Lower leg skin (tissue), 3 donors: ENCODE data around the gene STAG1.

Experiments
- POLR2A ChIP-seq, 2 donors: fragments of 450-650 bp; IDR thresholded peaks; one replicate each; pipeline ENCODE4 v1.6.1; 2016 to 2017; ENCODE audit warnings: antibody characterized with exemption in 2 of 2, mild to moderate bottlenecking in 1 of 2, moderate library complexity in 1 of 2
- TF ChIP-seq, protein P1 (sequence below), 3 donors: fragments of 450-650 bp; IDR thresholded peaks; one replicate each; pipeline ENCODE4 v1.5.1; 2016; ENCODE audit warnings: antibody characterized with exemption in 3 of 3, mild to moderate bottlenecking in 3 of 3, moderate library complexity in 2 of 3

DNA sequence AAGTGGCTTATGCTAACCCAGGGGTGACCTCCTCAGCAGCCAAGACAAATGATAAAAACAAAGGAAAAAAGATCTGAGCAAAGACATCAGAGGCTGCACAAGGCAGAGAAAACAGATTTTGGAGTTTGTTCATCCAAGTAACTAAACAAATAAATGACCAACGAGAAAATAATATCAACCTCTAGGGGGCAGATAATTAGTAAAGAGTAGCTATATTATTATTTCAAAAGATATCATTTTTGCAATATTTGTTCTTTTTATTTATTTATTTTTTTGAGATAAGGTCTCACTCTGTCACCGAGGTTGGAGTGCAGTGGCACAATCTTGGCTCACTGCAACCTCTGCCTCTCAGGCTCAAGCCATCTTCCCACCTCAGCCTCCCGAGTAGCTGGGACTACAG is 400.3 kb downstream of the STAG1 start:
- TF ChIP-seq, protein P1, sequence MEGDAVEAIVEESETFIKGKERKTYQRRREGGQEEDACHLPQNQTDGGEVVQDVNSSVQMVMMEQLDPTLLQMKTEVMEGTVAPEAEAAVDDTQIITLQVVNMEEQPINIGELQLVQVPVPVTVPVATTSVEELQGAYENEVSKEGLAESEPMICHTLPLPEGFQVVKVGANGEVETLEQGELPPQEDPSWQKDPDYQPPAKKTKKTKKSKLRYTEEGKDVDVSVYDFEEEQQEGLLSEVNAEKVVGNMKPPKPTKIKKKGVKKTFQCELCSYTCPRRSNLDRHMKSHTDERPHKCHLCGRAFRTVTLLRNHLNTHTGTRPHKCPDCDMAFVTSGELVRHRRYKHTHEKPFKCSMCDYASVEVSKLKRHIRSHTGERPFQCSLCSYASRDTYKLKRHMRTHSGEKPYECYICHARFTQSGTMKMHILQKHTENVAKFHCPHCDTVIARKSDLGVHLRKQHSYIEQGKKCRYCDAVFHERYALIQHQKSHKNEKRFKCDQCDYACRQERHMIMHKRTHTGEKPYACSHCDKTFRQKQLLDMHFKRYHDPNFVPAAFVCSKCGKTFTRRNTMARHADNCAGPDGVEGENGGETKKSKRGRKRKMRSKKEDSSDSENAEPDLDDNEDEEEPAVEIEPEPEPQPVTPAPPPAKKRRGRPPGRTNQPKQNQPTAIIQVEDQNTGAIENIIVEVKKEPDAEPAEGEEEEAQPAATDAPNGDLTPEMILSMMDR (IDR thresholded peaks at IDR 0.05) = no peak
- TF ChIP-seq POLR2A (IDR thresholded peaks at IDR 0.05) = no peak
